ENCODE results near the gene FERMT2.

Gene FERMT2

GRCh38 chr14:52808101-52808500, 142.7 kb downstream of the FERMT2 start:
- DNase-seq, result no peak
